ENCODE data around the gene OBSCN.

The OBSCN gene

GRCh38 chr1:228321895-228322294, 114.1 kb downstream of the OBSCN start:
- TF ChIP-seq CTCF (IDR thresholded peaks at IDR 0.05; ENCODE audit: low read depth, low read length), result no peak
- in situ Hi-C loops (cut with HindIII; ENCODE audit: low sequenced_read_pairs), result no loop called here
- H3K4me3 ChIP-seq (ENCODE audit: low read depth, low read length), result no peak overlapping the region
- no peak for DNase-seq (ENCODE audit: low read depth, low spot score)

GRCh38 chr1:228323401-228323800, 115.6 kb downstream of the OBSCN start:
- TF ChIP-seq CTCF (IDR thresholded peaks at IDR 0.05; ENCODE audit: low read depth, low read length), result no peak
- DNase-seq (ENCODE audit: low read depth, low spot score), result no peak
- H3K4me3 ChIP-seq (ENCODE audit: low read depth, low read length), result no peak overlapping the region
- in situ Hi-C loops (cut with HindIII; ENCODE audit: low sequenced_read_pairs), result no loop called here

GRCh38 chr1:228325267-228325666, 117.4 kb downstream of the OBSCN start:
- H3K4me3 ChIP-seq (ENCODE audit: low read depth, low read length), result no peak overlapping the region
- no peak for TF ChIP-seq CTCF (IDR thresholded peaks at IDR 0.05; ENCODE audit: low read depth, low read length)
- in situ Hi-C loops (cut with HindIII; ENCODE audit: low sequenced_read_pairs), result no loop called here
- no peak for DNase-seq (ENCODE audit: low read depth, low spot score)

- in situ Hi-C loops (cut with HindIII; ENCODE audit: low sequenced_read_pairs), result no loop called here
- no peak overlapping the region for H3K4me3 ChIP-seq (ENCODE audit: low read depth, low read length)
- TF ChIP-seq CTCF (IDR thresholded peaks at IDR 0.05; ENCODE audit: low read depth, low read length), result no peak
- DNase-seq (ENCODE audit: low read depth, low spot score), result no peak
Observed at GRCh38 chr1:228329887-228330286, 122.0 kb downstream of the OBSCN start.

GRCh38 chr1:228332797-228333738, 125.2 kb downstream of the OBSCN start:
- DNase-seq (ENCODE audit: low read depth, low spot score), result no peak
- H3K4me3 ChIP-seq (ENCODE audit: low read depth, low read length), result no peak overlapping the region
- in situ Hi-C loops (cut with HindIII; ENCODE audit: low sequenced_read_pairs), result no loop called here
- no peak for TF ChIP-seq CTCF (IDR thresholded peaks at IDR 0.05; ENCODE audit: low read depth, low read length)

GRCh38 chr1:228333739-228334115, 125.9 kb downstream of the OBSCN start:
- in situ Hi-C loops (cut with HindIII; ENCODE audit: low sequenced_read_pairs), result no loop called here
- DNase-seq (ENCODE audit: low read depth, low spot score), result no peak

More at GRCh38 chr1:228333739-228334115, 125.9 kb downstream of the OBSCN start:
- H3K4me3 ChIP-seq (ENCODE audit: low read depth, low read length), result no peak overlapping the region
- no peak for TF ChIP-seq CTCF (IDR thresholded peaks at IDR 0.05; ENCODE audit: low read depth, low read length)
